SK-N-SH (cell line): ENCODE results near the gene DNASE1L2. TPM values are rescaled to one million over a fixed set of nuclear protein-coding genes. Genes with fewer than 3 reads are reported as not detected.
A peak's percentile ranks its signal among the peaks of the same experiment; 100 is the strongest.

Experiments used
- CTCF ChIA-PET: fragments of 300-600, 350-600 bp; formaldehyde crosslinking; extraction: SDS; loops from one replicate; lab custom pipeline; 2021; lab: Yijun Ruan, JAX
- POLR2A ChIA-PET: fragments of 350-600 bp; sonication (Branson Sonifier 250); formaldehyde crosslinking; extraction: SDS; loops from one replicate; lab custom pipeline; 2020; ENCODE audit warnings: antibody characterized with exemption, inconsistent platforms; lab: Yijun Ruan, JAX
- DNase-seq: peaks from one replicate; pipeline ENCODE4 v3.0.0; 2012
- H2AFZ ChIP-seq: fragments of 200-600 bp; sonication (generic); 2 replicates; pipeline ENCODE4 v1.8.1; 2016; ENCODE audit warnings: antibody characterized with exemption, mild to moderate bottlenecking, low read depth
- H3F3A ChIP-seq: fragments of 200-600 bp; sonication (generic); replicated peaks from 2 replicates; pipeline ENCODE3; 2016; ENCODE audit warnings: antibody characterized with exemption, mild to moderate bottlenecking; ENCODE audit not compliant: insufficient read depth
- H3K27ac ChIP-seq, 2 experiments: fragments of 200-500 bp in 1 of 2; fragments of 200-600 bp in 1 of 2; sonication (Bioruptor generic) in 1 of 2; sonication (generic), shearing (Covaris generic) in 1 of 2; 2 replicates each; pipeline versions ENCODE4 v1.5.1 to v1.6.1; 2014 to 2016; ENCODE audit warnings: low read depth in 2 of 2, inconsistent platforms in 1 of 2, low read length in 1 of 2, mild to moderate bottlenecking in 1 of 2, mixed read lengths in 1 of 2
- H3K27me3 ChIP-seq: fragments of 200-600 bp; sonication (generic), shearing (Covaris generic); 2 replicates; pipeline ENCODE4 v1.6.1; 2016; ENCODE audit warnings: mixed run types; ENCODE audit not compliant: insufficient read depth
- H3K36me3 ChIP-seq, 2 experiments: fragments of 200-500 bp in 1 of 2; fragments of 200-600 bp in 1 of 2; sonication (Bioruptor generic) in 1 of 2; sonication (generic) in 1 of 2; replicated peaks in 1 of 2; 2 replicates each; pipeline versions ENCODE3 to v1.5.1; 2014 to 2016; ENCODE audit warnings: low read length in 1 of 2, mild to moderate bottlenecking in 1 of 2; ENCODE audit not compliant: insufficient read depth in 2 of 2, control insufficient read depth in 1 of 2
- H3K4me1 ChIP-seq, 2 experiments: fragments of 200-500 bp in 1 of 2; fragments of 200-600 bp in 1 of 2; sonication (Bioruptor generic) in 1 of 2; sonication (generic), shearing (Covaris generic) in 1 of 2; 2 replicates each; pipeline versions ENCODE4 v1.5.1 to v1.6.1; 2014 to 2016; ENCODE audit warnings: low read depth in 1 of 2, low read length in 1 of 2, mixed run types in 1 of 2; ENCODE audit not compliant: insufficient read depth in 2 of 2, control insufficient read depth in 1 of 2
- H3K4me2 ChIP-seq: fragments of 200-600 bp; sonication (generic), shearing (Covaris generic); 2 replicates; pipeline ENCODE4 v1.6.1; 2017; ENCODE audit warnings: mixed run types
- H3K4me3 ChIP-seq, 2 experiments: fragments of 200-500 bp in 1 of 2; fragments of 200-600 bp in 1 of 2; sonication (Bioruptor generic) in 1 of 2; sonication (generic), shearing (Covaris generic) in 1 of 2; 2 replicates each; pipeline versions ENCODE4 v1.5.1 to v1.8.1; 2014 to 2016; ENCODE audit warnings: low read depth in 2 of 2, inconsistent platforms in 1 of 2, low read length in 1 of 2, mild to moderate bottlenecking in 1 of 2, mixed read lengths in 1 of 2, moderate library complexity in 1 of 2
- H3K79me2 ChIP-seq: fragments of 200-600 bp; sonication (generic); 2 replicates; pipeline ENCODE4 v1.8.1; 2017; ENCODE audit warnings: mild to moderate bottlenecking; ENCODE audit not compliant: insufficient read depth
- H3K9ac ChIP-seq: fragments of 200-600 bp; sonication (generic); 2 replicates; pipeline ENCODE4 v1.6.1; 2017; ENCODE audit warnings: mixed run types
- H3K9me2 ChIP-seq: fragments of 200-600 bp; sonication (generic); 2 replicates; pipeline ENCODE4 v1.6.1; 2017; ENCODE audit warnings: mixed run types
- H3K9me3 ChIP-seq: fragments of 200-600 bp; sonication (generic); 2 replicates; pipeline ENCODE4 v1.6.1; 2017; ENCODE audit warnings: mixed run types, mild to moderate bottlenecking, moderate library complexity
- H4K20me1 ChIP-seq: fragments of 200-600 bp; sonication (generic); 2 replicates; pipeline ENCODE4 v1.6.1; 2017; ENCODE audit warnings: mild to moderate bottlenecking, mixed run types; ENCODE audit not compliant: insufficient read depth
- EP300 ChIP-seq, 2 experiments: IDR thresholded peaks; 2 replicates each; pipeline versions ENCODE4 v1.4.0 to v1.6.1; 2012; ENCODE audit warnings: borderline replicate concordance in 1 of 2, low read depth in 1 of 2, low read length in 1 of 2
- MEF2A ChIP-seq: IDR thresholded peaks from 2 replicates; pipeline ENCODE4 v1.4.0; 2012; ENCODE audit warnings: low read depth, borderline replicate concordance
- RAD21 ChIP-seq: IDR thresholded peaks from 2 replicates; pipeline ENCODE4 v1.6.1; 2012; ENCODE audit warnings: mild to moderate bottlenecking, low read length
- SIN3A ChIP-seq: IDR thresholded peaks from 2 replicates; pipeline ENCODE4 v1.6.1; 2012; ENCODE audit warnings: low read depth, mild to moderate bottlenecking, low read length, moderate library complexity, borderline replicate concordance
- YY1 ChIP-seq: IDR thresholded peaks from 2 replicates; pipeline ENCODE4 v1.4.0; 2012; ENCODE audit warnings: low read depth, mild to moderate bottlenecking
- WGBS: methylation state at CpG from one replicate; pipeline ENCODE4 v1.1.6; 2017; ENCODE audit warnings: low lambda C conversion rate; 5-methylcytosine and 5-hydroxymethylcytosine counted together
- polyA plus RNA-seq, 3 experiments: library from polyadenylated mRNA; depleted of rRNA; stranded (reverse); fragments of >200 nt; gene quantifications; 2 replicates each; pipeline ENCODE4 v1.2.3, GENCODE V29; 2012
- TF ChIP-seq, protein P1 (sequence below): IDR thresholded peaks from 2 replicates; pipeline ENCODE4 v1.6.1; 2012; ENCODE audit warnings: mild to moderate bottlenecking, low read depth, low read length, moderate library complexity
- TF ChIP-seq, protein P2 (sequence below): IDR thresholded peaks from 2 replicates; pipeline ENCODE4 v1.4.0; 2012; ENCODE audit warnings: low read depth, borderline replicate concordance
- TF ChIP-seq, protein P3 (sequence below): fragments of 150-350 bp; IDR thresholded peaks from 2 replicates; pipeline ENCODE4 v1.6.1; 2016; ENCODE audit warnings: mild to moderate bottlenecking, low read depth, low read length

Gene DNASE1L2
- polyA plus RNA-seq, 1 of the 3 experiments (the other 2 are of a cell fraction), result 2.5 TPM

DNA sequence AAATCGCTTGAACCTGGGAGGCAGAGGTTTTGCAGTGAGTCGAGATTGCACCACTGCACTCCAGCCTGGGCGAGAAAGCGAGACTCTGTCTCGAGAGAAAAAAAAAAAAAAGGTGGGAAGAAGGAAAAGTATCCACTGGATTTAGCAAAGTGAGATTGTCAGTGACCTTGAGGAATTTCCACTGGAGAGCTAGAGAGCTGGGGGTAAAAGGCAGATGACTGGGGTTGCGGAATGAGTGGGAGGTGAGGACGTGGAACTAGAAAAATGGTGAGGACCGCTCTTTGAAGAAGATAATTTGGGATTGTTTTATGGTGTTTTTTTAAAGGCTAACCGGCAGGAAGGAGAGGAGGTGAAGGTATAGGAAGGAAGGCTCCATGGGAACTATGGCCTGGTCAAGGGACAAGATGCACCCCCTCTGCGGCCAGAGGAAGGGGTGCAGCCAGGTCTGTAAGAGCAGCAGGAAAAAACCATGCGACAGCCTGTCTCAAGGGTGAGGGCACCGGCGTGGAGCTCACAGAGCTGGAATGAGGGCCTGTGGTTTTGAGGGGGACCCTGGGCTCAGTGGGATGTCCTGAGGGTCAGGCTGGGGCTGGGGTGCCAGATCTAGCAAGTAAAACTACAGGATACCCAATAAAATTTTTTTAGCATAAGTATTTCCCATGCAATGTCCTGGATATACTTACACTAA is 31.7 kb upstream of the DNASE1L2 start:
- H3K4me1 ChIP-seq, result peaks cover 0 to 19% of the 10 kb centered on the region in 2 experiments; a peak in 2 of 4 replicates
- peaks cover 0 to 25% of the 10 kb centered on the region in 2 experiments for H3K36me3 ChIP-seq
- TF ChIP-seq RAD21 (no peak), MEF2A (no peak), YY1 (no peak), SIN3A (no peak), EP300 (IDR thresholded peaks at IDR 0.05; ENCODE audit: borderline replicate concordance in 1 of 2, low read depth in 1 of 2, low read length in 1 of 2) (no peak)
- TF ChIP-seq, protein P1, sequence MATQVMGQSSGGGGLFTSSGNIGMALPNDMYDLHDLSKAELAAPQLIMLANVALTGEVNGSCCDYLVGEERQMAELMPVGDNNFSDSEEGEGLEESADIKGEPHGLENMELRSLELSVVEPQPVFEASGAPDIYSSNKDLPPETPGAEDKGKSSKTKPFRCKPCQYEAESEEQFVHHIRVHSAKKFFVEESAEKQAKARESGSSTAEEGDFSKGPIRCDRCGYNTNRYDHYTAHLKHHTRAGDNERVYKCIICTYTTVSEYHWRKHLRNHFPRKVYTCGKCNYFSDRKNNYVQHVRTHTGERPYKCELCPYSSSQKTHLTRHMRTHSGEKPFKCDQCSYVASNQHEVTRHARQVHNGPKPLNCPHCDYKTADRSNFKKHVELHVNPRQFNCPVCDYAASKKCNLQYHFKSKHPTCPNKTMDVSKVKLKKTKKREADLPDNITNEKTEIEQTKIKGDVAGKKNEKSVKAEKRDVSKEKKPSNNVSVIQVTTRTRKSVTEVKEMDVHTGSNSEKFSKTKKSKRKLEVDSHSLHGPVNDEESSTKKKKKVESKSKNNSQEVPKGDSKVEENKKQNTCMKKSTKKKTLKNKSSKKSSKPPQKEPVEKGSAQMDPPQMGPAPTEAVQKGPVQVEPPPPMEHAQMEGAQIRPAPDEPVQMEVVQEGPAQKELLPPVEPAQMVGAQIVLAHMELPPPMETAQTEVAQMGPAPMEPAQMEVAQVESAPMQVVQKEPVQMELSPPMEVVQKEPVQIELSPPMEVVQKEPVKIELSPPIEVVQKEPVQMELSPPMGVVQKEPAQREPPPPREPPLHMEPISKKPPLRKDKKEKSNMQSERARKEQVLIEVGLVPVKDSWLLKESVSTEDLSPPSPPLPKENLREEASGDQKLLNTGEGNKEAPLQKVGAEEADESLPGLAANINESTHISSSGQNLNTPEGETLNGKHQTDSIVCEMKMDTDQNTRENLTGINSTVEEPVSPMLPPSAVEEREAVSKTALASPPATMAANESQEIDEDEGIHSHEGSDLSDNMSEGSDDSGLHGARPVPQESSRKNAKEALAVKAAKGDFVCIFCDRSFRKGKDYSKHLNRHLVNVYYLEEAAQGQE, result no peak
- TF ChIP-seq, protein P2, sequence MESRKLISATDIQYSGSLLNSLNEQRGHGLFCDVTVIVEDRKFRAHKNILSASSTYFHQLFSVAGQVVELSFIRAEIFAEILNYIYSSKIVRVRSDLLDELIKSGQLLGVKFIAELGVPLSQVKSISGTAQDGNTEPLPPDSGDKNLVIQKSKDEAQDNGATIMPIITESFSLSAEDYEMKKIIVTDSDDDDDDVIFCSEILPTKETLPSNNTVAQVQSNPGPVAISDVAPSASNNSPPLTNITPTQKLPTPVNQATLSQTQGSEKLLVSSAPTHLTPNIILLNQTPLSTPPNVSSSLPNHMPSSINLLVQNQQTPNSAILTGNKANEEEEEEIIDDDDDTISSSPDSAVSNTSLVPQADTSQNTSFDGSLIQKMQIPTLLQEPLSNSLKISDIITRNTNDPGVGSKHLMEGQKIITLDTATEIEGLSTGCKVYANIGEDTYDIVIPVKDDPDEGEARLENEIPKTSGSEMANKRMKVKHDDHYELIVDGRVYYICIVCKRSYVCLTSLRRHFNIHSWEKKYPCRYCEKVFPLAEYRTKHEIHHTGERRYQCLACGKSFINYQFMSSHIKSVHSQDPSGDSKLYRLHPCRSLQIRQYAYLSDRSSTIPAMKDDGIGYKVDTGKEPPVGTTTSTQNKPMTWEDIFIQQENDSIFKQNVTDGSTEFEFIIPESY, result no peak
- TF ChIP-seq, protein P3, sequence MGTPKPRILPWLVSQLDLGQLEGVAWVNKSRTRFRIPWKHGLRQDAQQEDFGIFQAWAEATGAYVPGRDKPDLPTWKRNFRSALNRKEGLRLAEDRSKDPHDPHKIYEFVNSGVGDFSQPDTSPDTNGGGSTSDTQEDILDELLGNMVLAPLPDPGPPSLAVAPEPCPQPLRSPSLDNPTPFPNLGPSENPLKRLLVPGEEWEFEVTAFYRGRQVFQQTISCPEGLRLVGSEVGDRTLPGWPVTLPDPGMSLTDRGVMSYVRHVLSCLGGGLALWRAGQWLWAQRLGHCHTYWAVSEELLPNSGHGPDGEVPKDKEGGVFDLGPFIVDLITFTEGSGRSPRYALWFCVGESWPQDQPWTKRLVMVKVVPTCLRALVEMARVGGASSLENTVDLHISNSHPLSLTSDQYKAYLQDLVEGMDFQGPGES, result no peak
- POLR2A ChIA-PET, result interaction anchor here (1.1 kb wide), 1 partner anchor 8 kb away, joined by 8 read pairs; the partner anchor contains the start of gene CASKIN1
- peak overlapping the region; percentile 75 to 76 for H3K4me3 ChIP-seq
- CTCF ChIA-PET, result interaction anchor here (0.6 to 4.9 kb wide), 7 partner anchors 10 to 297 kb away, joined by 3 to 19 read pairs (median 3); partner anchors contain the start of gene ECI1
- H3K4me2 ChIP-seq, result peak overlapping the region; percentile 85
- peak overlapping the region; percentile 94 for H3K9ac ChIP-seq
- H3K9me2 ChIP-seq, result no peaks in the 10 kb centered on the region
- no peaks in the 10 kb centered on the region for H3K27me3 ChIP-seq
- H3K79me2 ChIP-seq, result peaks cover 16% of the 10 kb centered on the region; the same call in 1 of the 2 replicates
- H3K27ac ChIP-seq, result peak overlapping the region; percentile 84 to 97
- peak overlapping the region; percentile 98 for H2AFZ ChIP-seq
- H3K9me3 ChIP-seq, result no peaks in the 10 kb centered on the region
- H3F3A ChIP-seq, result peaks cover 6% of the 10 kb centered on the region
- no peak for DNase-seq
- no peaks in the 10 kb centered on the region for H4K20me1 ChIP-seq
- 93% methylated on average over 13 of the region's 13 CpGs for WGBS
